MM.1S (cell line): ENCODE results near the gene ACAP2.

Experiments used
- EZH2phosphoT487 ChIP-seq: fragments of 300-600 bp; sonication (generic); IDR thresholded peaks from 2 replicates; pipeline ENCODE4 v1.6.1; 2018; ENCODE audit warnings: antibody characterized with exemption, low read length
- TF ChIP-seq, protein P1 (sequence below): fragments of 300-600 bp; sonication (generic); IDR thresholded peaks from 2 replicates; pipeline ENCODE4 v1.5.1; 2016; ENCODE audit warnings: antibody characterized with exemption, low read length, mixed read lengths

DNA sequence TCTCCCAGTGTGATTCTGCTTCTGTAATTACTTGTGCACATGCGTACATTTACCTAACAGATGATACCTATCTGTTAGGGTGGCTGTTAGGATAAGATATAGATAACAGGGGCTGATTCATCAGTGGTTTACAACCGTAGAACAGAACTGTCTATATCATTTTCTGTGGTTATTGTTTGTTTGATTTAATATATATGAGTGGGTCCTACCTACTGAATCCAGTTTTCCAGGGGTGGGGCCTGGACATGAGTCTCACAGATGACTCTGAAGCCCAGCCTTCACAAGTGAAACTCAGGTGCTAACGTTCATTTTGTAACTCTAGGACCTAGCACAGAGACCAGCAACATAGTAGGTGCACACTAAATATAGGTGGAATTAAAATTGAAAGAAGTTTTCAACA lies 10.4 kb upstream of the ACAP2 start:
- TF ChIP-seq, protein P1, sequence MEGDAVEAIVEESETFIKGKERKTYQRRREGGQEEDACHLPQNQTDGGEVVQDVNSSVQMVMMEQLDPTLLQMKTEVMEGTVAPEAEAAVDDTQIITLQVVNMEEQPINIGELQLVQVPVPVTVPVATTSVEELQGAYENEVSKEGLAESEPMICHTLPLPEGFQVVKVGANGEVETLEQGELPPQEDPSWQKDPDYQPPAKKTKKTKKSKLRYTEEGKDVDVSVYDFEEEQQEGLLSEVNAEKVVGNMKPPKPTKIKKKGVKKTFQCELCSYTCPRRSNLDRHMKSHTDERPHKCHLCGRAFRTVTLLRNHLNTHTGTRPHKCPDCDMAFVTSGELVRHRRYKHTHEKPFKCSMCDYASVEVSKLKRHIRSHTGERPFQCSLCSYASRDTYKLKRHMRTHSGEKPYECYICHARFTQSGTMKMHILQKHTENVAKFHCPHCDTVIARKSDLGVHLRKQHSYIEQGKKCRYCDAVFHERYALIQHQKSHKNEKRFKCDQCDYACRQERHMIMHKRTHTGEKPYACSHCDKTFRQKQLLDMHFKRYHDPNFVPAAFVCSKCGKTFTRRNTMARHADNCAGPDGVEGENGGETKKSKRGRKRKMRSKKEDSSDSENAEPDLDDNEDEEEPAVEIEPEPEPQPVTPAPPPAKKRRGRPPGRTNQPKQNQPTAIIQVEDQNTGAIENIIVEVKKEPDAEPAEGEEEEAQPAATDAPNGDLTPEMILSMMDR = no peak
- no peak for TF ChIP-seq EZH2phosphoT487
